ENCODE results near the gene OBSCN. TPM values are rescaled to one million over a fixed set of nuclear protein-coding genes. Genes with fewer than 3 reads are reported as not detected.
"Not testable (repeated sequence)": the region's sequence is repeated elsewhere in the genome, so short reads cannot be mapped to it uniquely, and the experiment has no call there.

OBSCN gene
- total and polyA plus RNA-seq, 9 donors, result 184 to 401 (median 297) TPM

DNA sequence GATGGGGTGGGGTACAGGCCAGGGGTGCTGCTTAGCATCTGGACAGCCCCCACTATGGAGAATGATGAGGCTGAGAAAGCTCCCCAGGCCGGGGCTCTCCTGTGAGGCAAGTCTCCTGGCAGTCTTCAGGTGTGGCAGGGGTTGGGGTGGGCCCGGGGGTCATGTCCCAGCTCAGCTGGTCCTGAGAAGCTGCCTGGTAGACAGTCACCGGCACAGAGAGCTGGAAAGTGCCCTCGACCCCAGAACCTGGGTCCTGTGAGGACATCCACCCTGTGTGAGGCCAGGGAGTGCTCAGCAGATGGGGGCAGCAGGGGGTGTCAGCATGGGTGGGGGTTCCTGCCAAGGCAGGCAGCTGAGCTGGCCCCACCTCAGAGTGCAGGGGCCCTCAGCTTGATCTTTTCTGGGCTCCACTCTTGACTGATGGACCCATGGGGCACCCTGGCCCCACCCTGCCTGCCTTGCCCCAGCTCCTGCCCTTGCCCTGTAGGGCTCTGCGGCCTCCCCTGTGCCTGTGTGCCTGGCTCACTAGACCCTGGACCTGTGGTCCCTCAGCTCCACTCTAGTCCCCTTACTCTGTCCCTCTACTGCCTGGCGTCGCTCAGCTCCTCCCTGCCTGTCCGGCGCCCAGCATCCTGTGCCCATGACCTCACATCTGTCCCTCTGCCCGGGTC is 36.5 kb upstream of the OBSCN start:
- Histone ChIP-seq H3K4me1 (ENCODE audit: control insufficient read depth, insufficient read depth, low read length) (peaks cover 6% of the 10 kb centered on the region), H3K36me3 (ENCODE audit: control insufficient read depth, insufficient read depth, low read length) (peaks cover 22% of the 10 kb centered on the region), H3K27ac (ENCODE audit: low read length) (no peak overlapping the region), H3K9me3 (replicated peaks; ENCODE audit: control insufficient read depth, low read depth, low read length) (no peaks in the 10 kb centered on the region), H3K4me3 (ENCODE audit: low read length) (no peak overlapping the region), H3K27me3 (ENCODE audit: control insufficient read depth, insufficient read depth, low read length) (no peaks in the 10 kb centered on the region)
- DNase-seq, result peak; percentile 1
- 81% methylated on average over 10 of the region's 10 CpGs for WGBS (ENCODE audit: insufficient coverage)

DNA sequence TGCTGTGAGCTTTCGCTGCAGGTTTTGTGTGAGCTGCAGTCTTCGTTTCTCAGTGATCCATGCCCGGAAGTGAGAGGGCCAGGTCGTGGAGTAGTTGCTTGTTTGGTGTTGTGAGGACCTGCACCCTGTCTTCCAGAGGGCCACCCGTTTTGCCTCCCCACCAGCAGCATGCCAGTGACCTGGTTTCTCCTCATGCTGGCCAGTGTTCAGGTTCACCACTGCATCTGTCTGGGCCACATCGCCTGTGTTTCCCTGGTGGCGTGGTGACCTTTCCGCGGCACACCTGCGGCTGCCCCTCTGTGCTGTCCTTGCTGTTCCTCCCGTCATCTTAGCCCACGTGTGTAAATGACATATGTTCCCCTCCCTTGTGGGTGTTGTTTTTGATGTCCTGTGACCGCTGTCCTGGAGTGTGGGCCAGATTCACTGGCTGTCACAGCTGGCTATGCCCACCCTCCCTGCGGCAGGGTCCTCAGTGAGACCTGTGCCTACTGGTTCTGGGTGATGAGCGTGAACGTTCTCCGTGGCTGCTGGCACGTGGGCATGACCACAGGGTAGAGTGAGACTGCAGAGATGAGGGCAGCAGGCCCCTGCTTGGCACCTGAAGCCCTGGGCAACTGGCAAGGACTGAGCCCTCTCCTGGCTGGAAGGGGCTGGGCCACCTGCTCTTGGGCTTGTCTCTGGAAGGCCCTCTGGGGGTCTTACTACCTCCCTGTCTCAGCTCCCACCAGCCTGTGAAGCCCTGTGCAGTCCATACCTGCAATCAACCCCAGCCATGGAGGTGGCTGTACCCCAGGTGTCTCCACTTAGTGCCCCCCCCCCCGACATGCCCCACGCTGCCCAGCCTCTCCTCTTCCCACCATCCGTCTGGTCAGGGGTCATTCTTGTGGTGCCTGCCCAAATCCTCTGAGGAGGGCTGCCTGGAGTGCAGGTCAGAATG is 35.0 kb upstream of the OBSCN start:
- WGBS (ENCODE audit: insufficient coverage), result 84% methylated on average over 13 of the region's 21 CpGs

DNA sequence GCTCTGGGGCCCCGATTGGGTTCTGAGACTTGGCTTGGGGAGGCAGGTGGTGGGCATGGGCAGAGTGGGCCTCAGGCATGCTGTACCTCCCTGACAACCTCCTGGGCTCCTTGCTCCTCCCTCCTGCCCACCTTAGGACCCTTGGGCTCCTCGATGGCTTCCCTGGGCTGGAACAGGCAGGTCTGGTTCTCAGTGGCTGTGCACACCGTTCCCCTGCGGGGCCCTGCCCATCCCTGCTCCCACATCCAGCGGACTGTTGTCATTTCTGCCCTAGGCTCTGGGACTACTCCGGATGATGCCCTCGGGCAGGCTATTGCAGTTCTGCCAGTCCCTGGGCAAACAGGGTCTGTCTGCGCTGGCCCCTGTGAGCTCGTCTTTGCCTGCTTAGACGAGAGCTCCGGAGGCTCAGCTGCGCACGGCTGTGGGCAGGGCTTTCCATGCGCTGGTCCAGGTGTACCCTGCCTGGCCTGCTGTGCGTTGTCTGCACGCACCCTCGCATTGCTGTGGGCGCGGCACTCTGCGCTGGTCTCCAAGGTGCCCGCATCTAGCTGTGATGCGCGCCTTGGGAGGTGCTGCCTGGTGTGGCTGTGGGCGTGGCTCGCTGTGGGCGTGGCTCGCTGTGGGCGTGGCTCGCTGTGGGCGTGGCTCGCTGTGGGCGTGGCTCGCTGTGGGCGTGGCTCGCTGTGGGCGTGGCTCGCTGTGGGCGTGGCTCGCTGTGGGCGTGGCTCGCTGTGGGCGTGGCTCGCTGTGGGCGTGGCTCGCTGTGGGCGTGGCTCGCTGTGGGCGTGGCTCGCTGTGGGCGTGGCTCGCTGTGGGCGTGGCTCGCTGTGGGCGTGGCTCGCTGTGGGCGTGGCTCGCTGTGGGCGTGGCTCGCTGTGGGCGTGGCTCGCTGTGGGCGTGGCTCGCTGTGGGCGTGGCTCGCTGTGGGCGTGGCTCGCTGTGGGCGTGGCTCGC is 34.0 kb upstream of the OBSCN start:
- H3K27me3 ChIP-seq (ENCODE audit: control insufficient read depth, insufficient read depth, low read length); H3K4me1 ChIP-seq (ENCODE audit: control insufficient read depth, insufficient read depth, low read length); H3K9me3 ChIP-seq (replicated peaks; ENCODE audit: control insufficient read depth, low read depth, low read length); DNase-seq; H3K4me3 ChIP-seq (ENCODE audit: low read length): not testable (repeated sequence)
- WGBS (ENCODE audit: insufficient coverage), result 58% methylated on average over 20 of the region's 69 CpGs
- H3K27ac ChIP-seq (ENCODE audit: low read length), result peak overlapping the region; percentile 20
- H3K36me3 ChIP-seq (ENCODE audit: control insufficient read depth, insufficient read depth, low read length), result peaks cover 20% of the 10 kb centered on the region

More for the DNA sequence above, 35.0 kb upstream of the OBSCN start:
- DNase-seq, result peak; percentile 3
- H3K36me3 ChIP-seq (ENCODE audit: control insufficient read depth, insufficient read depth, low read length), result peaks cover 22% of the 10 kb centered on the region
- H3K27ac ChIP-seq (ENCODE audit: low read length), result no peak overlapping the region
- no peaks in the 10 kb centered on the region for H3K4me1 ChIP-seq (ENCODE audit: control insufficient read depth, insufficient read depth, low read length)
- H3K9me3 ChIP-seq (replicated peaks; ENCODE audit: control insufficient read depth, low read depth, low read length), result no peaks in the 10 kb centered on the region
- no peak overlapping the region for H3K4me3 ChIP-seq (ENCODE audit: low read length)
- no peaks in the 10 kb centered on the region for H3K27me3 ChIP-seq (ENCODE audit: control insufficient read depth, insufficient read depth, low read length)

DNA sequence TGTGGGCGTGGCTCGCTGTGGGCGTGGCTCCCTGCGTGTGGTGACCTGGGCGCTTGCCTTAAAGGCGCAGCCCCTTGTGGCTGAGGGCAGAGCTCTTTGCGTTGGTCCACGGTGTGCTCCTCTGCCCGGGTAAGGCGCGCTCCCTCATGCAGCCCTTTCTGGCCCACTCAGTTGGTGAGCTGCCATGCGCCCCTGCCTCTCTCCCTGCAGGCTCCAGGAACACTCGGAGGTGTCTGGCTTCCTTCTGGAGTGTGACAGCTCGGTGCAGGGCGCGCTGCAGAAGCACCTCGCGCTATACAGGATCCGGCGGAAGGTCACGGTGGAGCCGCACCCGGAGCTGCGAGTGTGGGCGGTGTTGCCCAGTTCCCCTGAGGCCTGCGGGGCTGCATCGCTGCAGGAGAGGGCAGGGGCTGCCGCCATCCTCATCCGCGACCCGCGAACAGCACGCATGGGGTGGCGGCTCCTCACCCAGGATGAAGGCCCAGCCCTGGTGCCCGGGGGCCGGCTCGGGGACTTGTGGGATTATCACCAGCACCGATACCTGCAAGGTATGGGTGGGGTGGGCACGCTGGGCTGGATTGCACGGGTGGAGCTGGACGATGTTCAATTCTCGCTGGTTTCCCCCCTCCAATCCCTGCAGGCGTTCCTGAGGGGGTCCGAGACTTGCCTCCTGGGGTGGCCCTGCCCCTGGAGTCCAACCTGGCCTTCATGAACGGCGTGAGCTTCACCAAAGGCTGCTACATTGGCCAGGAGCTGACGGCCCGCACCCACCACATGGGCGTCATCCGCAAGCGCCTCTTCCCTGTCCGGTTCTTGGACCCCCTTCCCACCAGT is 33.1 kb upstream of the OBSCN start:
- Histone ChIP-seq H3K27ac (ENCODE audit: low read length) (no peak overlapping the region), H3K4me1 (ENCODE audit: control insufficient read depth, insufficient read depth, low read length) (peaks cover 2% of the 10 kb centered on the region), H3K36me3 (ENCODE audit: control insufficient read depth, insufficient read depth, low read length) (peaks cover 19% of the 10 kb centered on the region), H3K9me3 (replicated peaks; ENCODE audit: control insufficient read depth, low read depth, low read length) (no peaks in the 10 kb centered on the region), H3K4me3 (ENCODE audit: low read length) (no peak overlapping the region), H3K27me3 (ENCODE audit: control insufficient read depth, insufficient read depth, low read length) (no peaks in the 10 kb centered on the region)
- no peak for DNase-seq
- 81% methylated on average over 49 of the region's 52 CpGs for WGBS (ENCODE audit: insufficient coverage)

DNA sequence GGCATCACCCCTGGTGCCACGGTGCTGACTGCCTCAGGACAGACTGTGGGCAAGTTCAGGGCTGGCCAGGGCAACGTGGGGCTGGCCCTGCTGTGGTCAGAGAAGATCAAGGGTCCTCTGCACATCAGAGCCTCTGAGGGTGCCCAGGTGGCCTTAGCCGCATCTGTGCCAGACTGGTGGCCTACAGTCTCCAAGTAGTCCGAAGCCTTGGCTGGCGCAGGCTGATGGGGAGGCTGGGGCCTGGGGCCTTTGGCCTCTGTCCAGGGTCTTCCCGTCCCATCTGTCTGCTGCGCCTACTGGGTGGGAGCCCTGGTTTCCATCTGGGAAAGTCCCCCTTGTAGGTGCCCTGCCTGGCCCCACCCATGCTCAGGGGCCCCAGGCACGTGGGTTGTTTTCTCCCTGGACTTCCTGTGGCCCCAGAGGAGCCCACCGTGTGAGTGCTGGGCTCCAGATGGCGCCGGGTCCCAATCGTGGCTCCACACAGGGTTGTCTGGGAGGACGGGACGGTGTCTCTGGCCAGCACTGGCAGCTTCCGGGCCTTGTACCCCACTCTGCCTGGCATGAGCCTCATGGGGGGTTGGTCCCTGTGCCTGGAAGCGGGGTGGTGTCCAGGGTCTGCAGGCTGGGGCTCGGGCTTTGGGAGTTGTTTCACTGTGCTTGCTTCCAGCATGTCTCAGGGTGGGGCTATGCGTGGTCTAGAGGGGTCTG is 32.4 kb upstream of the OBSCN start:
- no peaks in the 10 kb centered on the region for H3K27me3 ChIP-seq (ENCODE audit: control insufficient read depth, insufficient read depth, low read length)
- no peak overlapping the region for H3K27ac ChIP-seq (ENCODE audit: low read length)
- DNase-seq, result no peak
- peaks cover 2% of the 10 kb centered on the region for H3K4me1 ChIP-seq (ENCODE audit: control insufficient read depth, insufficient read depth, low read length)
- no peak overlapping the region for H3K4me3 ChIP-seq (ENCODE audit: low read length)
- peaks cover 16% of the 10 kb centered on the region for H3K36me3 ChIP-seq (ENCODE audit: control insufficient read depth, insufficient read depth, low read length)
- H3K9me3 ChIP-seq (replicated peaks; ENCODE audit: control insufficient read depth, low read depth, low read length), result no peaks in the 10 kb centered on the region
- WGBS (ENCODE audit: insufficient coverage), result 89% methylated on average over 18 of the region's 18 CpGs

DNA sequence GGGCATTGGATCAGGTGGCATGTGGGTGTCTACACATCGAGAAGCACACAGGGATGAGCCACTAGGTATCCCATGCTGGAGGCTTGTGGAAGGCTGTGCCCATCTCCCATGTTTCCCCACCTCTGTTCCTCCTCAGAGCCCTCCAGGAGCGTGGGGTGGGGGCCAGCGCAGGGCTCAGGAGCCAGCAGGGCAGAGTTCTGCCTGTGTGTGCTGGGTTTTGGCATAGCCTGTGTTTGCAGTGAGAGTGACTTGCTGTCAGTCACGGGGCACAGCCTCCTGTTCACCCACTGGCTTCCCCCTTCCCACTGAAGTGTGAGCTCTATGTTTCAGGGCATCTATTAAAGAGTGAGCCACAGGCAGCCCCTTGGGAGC is 31.8 kb upstream of the OBSCN start:
- no peak overlapping the region for H3K27ac ChIP-seq (ENCODE audit: low read length)
- no CpG with 5 or more reads among the region's 4 CpGs for WGBS (ENCODE audit: insufficient coverage)

DNA sequence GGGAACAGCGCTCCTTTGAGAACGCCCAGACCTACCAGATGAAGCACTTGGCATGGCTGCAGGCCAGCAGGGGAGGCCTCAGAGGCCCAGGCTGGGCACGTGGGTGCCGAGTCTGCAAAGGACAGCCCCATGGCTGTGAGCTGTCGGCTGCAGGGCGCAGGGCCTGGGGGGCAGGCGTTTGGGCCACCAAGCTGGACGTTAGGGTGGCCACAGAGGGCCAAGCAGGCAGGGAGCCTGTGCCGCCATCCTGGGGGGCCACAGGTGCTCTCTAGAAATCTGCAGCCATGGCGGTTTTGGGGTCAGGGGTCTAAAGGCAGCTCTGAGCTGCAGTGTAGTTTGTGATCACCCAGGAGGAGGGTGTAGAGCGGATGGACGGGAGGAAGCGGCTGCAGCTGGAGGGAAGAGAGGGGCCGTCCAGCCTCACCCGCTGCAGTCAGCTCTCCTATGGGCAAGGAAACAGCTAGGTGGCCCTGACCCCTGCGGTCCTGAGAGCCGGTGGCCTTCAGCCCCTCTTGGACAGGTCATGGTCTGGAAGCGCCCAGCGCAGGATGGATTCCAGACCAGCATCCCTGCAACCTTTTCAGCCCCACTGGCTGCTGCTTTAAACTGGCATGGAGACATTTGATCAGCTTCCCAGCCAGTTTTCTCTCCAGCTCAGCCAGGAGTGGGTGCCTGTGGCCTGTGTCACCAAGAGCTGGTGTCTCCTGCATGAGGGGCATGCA is 31.2 kb upstream of the OBSCN start:
- Histone ChIP-seq H3K27me3 (ENCODE audit: control insufficient read depth, insufficient read depth, low read length) (no peaks in the 10 kb centered on the region), H3K4me3 (ENCODE audit: low read length) (no peak overlapping the region), H3K36me3 (ENCODE audit: control insufficient read depth, insufficient read depth, low read length) (peaks cover 17% of the 10 kb centered on the region), H3K4me1 (ENCODE audit: control insufficient read depth, insufficient read depth, low read length) (peaks cover 2% of the 10 kb centered on the region), H3K27ac (ENCODE audit: low read length) (no peak overlapping the region), H3K9me3 (replicated peaks; ENCODE audit: control insufficient read depth, low read depth, low read length) (no peaks in the 10 kb centered on the region)
- DNase-seq, result no peak
- whole genome bisulfite sequencing (ENCODE audit: insufficient coverage), result 88% methylated on average over 19 of the region's 19 CpGs

More for the DNA sequence above, 31.8 kb upstream of the OBSCN start:
- Histone ChIP-seq H3K27me3 (ENCODE audit: control insufficient read depth, insufficient read depth, low read length) (no peaks in the 10 kb centered on the region), H3K4me3 (ENCODE audit: low read length) (no peak overlapping the region), H3K36me3 (ENCODE audit: control insufficient read depth, insufficient read depth, low read length) (peaks cover 17% of the 10 kb centered on the region), H3K9me3 (replicated peaks; ENCODE audit: control insufficient read depth, low read depth, low read length) (no peaks in the 10 kb centered on the region), H3K4me1 (ENCODE audit: control insufficient read depth, insufficient read depth, low read length) (peaks cover 2% of the 10 kb centered on the region)
- no peak for DNase-seq

DNA sequence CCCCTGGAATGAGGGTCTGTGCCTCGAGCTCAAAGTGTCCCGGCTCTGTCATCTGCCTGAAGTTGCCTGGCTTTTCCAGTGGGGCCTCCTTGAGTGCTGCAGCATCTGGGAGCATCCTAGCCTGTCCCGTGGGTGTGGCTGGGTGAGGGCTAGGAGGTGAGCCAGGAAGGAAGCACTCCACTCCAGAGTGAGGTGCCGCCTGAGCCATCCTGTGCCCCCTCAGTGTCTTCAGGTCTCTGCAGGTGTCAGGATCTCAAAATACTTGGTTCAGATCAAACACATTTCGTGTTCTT is 30.7 kb upstream of the OBSCN start:
- no peak for DNase-seq
- peaks cover 17% of the 10 kb centered on the region for H3K36me3 ChIP-seq (ENCODE audit: control insufficient read depth, insufficient read depth, low read length)
- peaks cover 2% of the 10 kb centered on the region for H3K4me1 ChIP-seq (ENCODE audit: control insufficient read depth, insufficient read depth, low read length)
- no peak overlapping the region for H3K27ac ChIP-seq (ENCODE audit: low read length)
- WGBS (ENCODE audit: insufficient coverage), result 78% methylated on average over 4 of the region's 5 CpGs
- no peak overlapping the region for H3K4me3 ChIP-seq (ENCODE audit: low read length)
- no peaks in the 10 kb centered on the region for H3K9me3 ChIP-seq (replicated peaks; ENCODE audit: control insufficient read depth, low read depth, low read length)
- no peaks in the 10 kb centered on the region for H3K27me3 ChIP-seq (ENCODE audit: control insufficient read depth, insufficient read depth, low read length)

All from muscle of leg (tissue), 11 donors.